Ishikawa (cell line): ENCODE measurements around the gene ZC3H14.

Experiments used
- CEBPB ChIP-seq: IDR thresholded peaks from 2 replicates; pipeline ENCODE4 v1.6.1; 2012
- CREB1 ChIP-seq: IDR thresholded peaks from 2 replicates; pipeline ENCODE4 v1.6.1; 2012; ENCODE audit warnings: low read depth
- EGR1 ChIP-seq: IDR thresholded peaks from 2 replicates; pipeline ENCODE4 v1.6.1; 2012
- EP300 ChIP-seq: IDR thresholded peaks from 2 replicates; pipeline ENCODE4 v1.6.1; 2012; ENCODE audit warnings: borderline replicate concordance
- FOXM1 ChIP-seq: IDR thresholded peaks from 2 replicates; pipeline ENCODE4 v1.6.1; 2012; ENCODE audit warnings: low read depth, borderline replicate concordance
- NFIC ChIP-seq: IDR thresholded peaks from 2 replicates; pipeline ENCODE4 v1.6.1; 2012
- RAD21 ChIP-seq: IDR thresholded peaks from 2 replicates; pipeline ENCODE4 v1.6.1; 2012; ENCODE audit warnings: low read depth
- TAF1 ChIP-seq: IDR thresholded peaks from 2 replicates; pipeline ENCODE4 v1.6.1; 2012; ENCODE audit warnings: low read depth, mild to moderate bottlenecking
- TCF12 ChIP-seq: IDR thresholded peaks from 2 replicates; pipeline ENCODE4 v1.6.1; 2012; ENCODE audit warnings: low read depth
- TEAD4 ChIP-seq: IDR thresholded peaks from 2 replicates; pipeline ENCODE4 v1.6.1; 2012
- YY1 ChIP-seq: IDR thresholded peaks from 2 replicates; pipeline ENCODE4 v1.6.1; 2012; ENCODE audit warnings: low read depth
- ZBTB7A ChIP-seq: IDR thresholded peaks from 2 replicates; pipeline ENCODE4 v1.6.1; 2012; ENCODE audit warnings: low read depth
- TF ChIP-seq, protein P1 (sequence below): IDR thresholded peaks from 2 replicates; pipeline ENCODE4 v1.6.1; 2012; ENCODE audit warnings: low read depth, mild to moderate bottlenecking
- TF ChIP-seq, protein P2 (sequence below): IDR thresholded peaks from 2 replicates; pipeline ENCODE4 v1.6.1; 2012
- TF ChIP-seq, protein P3 (sequence below): IDR thresholded peaks from 2 replicates; pipeline ENCODE4 v1.6.1; 2012

ZC3H14 gene

DNA sequence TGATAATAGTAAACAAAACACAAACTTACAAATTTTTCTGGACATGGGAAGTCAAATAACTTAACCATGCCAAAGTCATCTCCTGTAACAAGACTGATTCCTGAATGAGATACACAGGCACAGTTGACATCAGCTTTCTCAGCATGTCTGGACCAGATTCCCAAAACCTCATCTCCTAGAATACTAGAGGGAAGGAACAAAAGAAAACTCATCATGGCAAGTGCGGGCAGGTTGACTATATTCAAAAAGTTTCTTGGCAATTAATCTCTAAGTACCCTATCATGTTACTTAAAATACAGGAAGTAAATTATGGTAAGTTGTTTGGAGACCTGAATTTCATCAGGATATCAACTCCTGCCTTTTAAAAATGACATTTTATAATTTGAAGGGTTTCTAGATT, 53.9 kb downstream of the ZC3H14 start:
- TF ChIP-seq, protein P1, sequence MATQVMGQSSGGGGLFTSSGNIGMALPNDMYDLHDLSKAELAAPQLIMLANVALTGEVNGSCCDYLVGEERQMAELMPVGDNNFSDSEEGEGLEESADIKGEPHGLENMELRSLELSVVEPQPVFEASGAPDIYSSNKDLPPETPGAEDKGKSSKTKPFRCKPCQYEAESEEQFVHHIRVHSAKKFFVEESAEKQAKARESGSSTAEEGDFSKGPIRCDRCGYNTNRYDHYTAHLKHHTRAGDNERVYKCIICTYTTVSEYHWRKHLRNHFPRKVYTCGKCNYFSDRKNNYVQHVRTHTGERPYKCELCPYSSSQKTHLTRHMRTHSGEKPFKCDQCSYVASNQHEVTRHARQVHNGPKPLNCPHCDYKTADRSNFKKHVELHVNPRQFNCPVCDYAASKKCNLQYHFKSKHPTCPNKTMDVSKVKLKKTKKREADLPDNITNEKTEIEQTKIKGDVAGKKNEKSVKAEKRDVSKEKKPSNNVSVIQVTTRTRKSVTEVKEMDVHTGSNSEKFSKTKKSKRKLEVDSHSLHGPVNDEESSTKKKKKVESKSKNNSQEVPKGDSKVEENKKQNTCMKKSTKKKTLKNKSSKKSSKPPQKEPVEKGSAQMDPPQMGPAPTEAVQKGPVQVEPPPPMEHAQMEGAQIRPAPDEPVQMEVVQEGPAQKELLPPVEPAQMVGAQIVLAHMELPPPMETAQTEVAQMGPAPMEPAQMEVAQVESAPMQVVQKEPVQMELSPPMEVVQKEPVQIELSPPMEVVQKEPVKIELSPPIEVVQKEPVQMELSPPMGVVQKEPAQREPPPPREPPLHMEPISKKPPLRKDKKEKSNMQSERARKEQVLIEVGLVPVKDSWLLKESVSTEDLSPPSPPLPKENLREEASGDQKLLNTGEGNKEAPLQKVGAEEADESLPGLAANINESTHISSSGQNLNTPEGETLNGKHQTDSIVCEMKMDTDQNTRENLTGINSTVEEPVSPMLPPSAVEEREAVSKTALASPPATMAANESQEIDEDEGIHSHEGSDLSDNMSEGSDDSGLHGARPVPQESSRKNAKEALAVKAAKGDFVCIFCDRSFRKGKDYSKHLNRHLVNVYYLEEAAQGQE = no peak
- TF ChIP-seq, protein P2, sequence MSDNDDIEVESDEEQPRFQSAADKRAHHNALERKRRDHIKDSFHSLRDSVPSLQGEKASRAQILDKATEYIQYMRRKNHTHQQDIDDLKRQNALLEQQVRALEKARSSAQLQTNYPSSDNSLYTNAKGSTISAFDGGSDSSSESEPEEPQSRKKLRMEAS = no peak
- TF ChIP-seq, protein P3, sequence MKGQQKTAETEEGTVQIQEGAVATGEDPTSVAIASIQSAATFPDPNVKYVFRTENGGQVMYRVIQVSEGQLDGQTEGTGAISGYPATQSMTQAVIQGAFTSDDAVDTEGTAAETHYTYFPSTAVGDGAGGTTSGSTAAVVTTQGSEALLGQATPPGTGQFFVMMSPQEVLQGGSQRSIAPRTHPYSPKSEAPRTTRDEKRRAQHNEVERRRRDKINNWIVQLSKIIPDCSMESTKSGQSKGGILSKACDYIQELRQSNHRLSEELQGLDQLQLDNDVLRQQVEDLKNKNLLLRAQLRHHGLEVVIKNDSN = no peak
- TF ChIP-seq CEBPB (no peak), NFIC (no peak), TAF1 (no peak), TEAD4 (no peak), TCF12 (no peak), CREB1 (no peak), EP300 (no peak), YY1 (no peak), EGR1 (no peak), ZBTB7A (no peak), FOXM1 (no peak), RAD21 (no peak)

DNA sequence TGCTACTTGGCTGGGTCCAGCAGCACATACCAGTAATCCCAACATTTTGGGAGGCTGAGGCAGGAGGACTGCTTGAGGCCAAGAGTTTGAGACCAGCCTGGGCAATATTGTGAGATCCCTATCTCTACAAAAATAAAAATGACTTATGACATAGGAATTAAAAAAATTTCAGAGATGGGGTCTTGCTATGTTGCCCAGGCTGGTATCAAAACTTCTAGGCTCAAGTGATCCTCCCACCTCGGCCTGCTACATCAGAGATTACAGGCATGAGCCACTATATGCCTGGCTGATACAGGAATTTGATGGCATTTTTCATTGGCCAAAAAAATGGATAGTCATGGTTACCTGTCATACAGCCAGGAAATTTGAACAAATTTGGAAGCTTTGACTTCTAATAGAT, 54.6 kb downstream of the ZC3H14 start:
- TF ChIP-seq, protein P2 = no peak
- TF ChIP-seq CREB1 (no peak), RAD21 (no peak), NFIC (no peak), TCF12 (no peak), ZBTB7A (no peak), FOXM1 (no peak), EGR1 (no peak), YY1 (no peak), TEAD4 (no peak), CEBPB (no peak), EP300 (no peak), TAF1 (no peak)
- TF ChIP-seq, protein P1 = no peak
- TF ChIP-seq, protein P3 = no peak

DNA sequence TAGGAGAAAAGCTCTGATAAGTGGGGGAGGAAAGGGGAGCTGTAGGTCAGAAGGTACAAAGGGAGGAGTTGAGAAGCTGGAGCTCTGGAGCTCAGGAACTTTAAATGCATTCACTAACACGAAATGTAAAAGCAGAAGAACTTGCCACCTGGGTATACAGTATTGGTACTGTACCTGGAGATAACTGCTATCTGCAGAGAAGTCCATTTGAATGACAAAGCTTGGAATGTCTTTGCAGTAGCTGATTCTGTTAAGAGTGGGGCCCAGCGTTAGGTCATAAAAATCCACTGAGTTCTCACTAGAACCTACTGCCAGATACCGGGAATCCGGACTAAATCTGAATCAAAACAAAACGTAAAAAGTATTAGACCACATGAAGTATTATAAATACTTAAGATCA, 55.6 kb downstream of the ZC3H14 start:
- TF ChIP-seq, protein P2 = no peak
- no peak for TF ChIP-seq CREB1
- TF ChIP-seq, protein P1 = no peak
- TF ChIP-seq TEAD4 = no peak
- TF ChIP-seq CEBPB = no peak
- TF ChIP-seq TCF12 = no peak
- no peak for TF ChIP-seq ZBTB7A
- no peak for TF ChIP-seq RAD21
- no peak for TF ChIP-seq YY1
- TF ChIP-seq EGR1 = no peak
- no peak for TF ChIP-seq EP300
- no peak for TF ChIP-seq NFIC
- no peak for TF ChIP-seq TAF1
- TF ChIP-seq, protein P3 = no peak
- no peak for TF ChIP-seq FOXM1

DNA sequence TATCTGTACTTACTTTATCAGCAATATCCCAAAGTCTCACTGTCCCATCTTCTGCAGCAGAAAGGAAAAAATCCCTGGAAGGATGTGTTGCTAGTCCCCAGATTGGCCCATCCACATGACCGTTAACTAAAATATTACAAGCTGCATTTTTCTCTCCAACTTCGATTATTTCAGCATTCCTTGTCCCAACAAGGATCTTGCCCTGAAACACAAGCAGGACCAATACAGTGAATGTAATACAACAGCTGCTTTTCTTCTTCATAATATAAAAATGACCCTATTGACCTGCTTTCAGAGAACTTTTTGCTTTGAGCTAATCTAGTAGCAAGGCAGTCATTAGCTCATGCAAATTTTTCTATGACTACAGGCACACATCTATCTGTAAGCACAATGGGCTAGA, 58.3 kb downstream of the ZC3H14 start:
- TF ChIP-seq EGR1 (no peak), YY1 (no peak), TCF12 (no peak), TAF1 (no peak), CEBPB (no peak), RAD21 (no peak), NFIC (no peak), EP300 (no peak), CREB1 (no peak)
- TF ChIP-seq, protein P1 = no peak
- TF ChIP-seq, protein P2 = no peak
- TF ChIP-seq, protein P3 = no peak
